ENCODE results near the gene CREM. TPM values are rescaled to one million over a fixed set of nuclear protein-coding genes. Genes with fewer than 3 reads are reported as not detected.
"Not testable (repeated sequence)": the region's sequence is repeated elsewhere in the genome, so short reads cannot be mapped to it uniquely, and the experiment has no call there.

CREM gene
- total RNA-seq, 1 experiment from 2014 or later: 20.0 TPM

GRCh38 chr10:35079763-35080162 lies 46.9 kb upstream of the CREM start:
- Histone ChIP-seq H3T11ph (ENCODE audit: low read length) (no peak overlapping the region), H3K23me2 (ENCODE audit: insufficient read length, low read depth, low read length, poor library complexity, severe bottlenecking) (no peaks in the 10 kb centered on the region), H2BK5ac (ENCODE audit: insufficient read length, low read length) (no peak overlapping the region), H2AFZ (ENCODE audit: low read length) (no peak overlapping the region), H4K8ac (replicated peaks; ENCODE audit: insufficient read length, low read depth, low read length) (no peak overlapping the region), H3K4me1 (ENCODE audit: insufficient read depth, low read length) (no peaks in the 10 kb centered on the region), H4K91ac (ENCODE audit: insufficient read length, low read depth, low read length) (no peak overlapping the region), H3K4me2 (ENCODE audit: insufficient read depth, insufficient read length, low read length) (no peak overlapping the region), H2AK5ac (ENCODE audit: insufficient read length, low read length) (no peak overlapping the region), H3K9ac (ENCODE audit: extremely low read depth, insufficient read length, low read length) (no peak overlapping the region), H2BK15ac (ENCODE audit: low read depth, low read length) (no peak overlapping the region), H2BK120ac (ENCODE audit: low read depth, low read length, poor library complexity, severe bottlenecking) (no peak overlapping the region), H4K20me1 (ENCODE audit: control insufficient read depth, insufficient read depth, insufficient read length) (no peaks in the 10 kb centered on the region), H3K18ac (ENCODE audit: insufficient read length, low read depth, low read length) (no peak overlapping the region), H2BK12ac (ENCODE audit: insufficient read length, low read depth, low read length) (no peak overlapping the region), H2BK20ac (ENCODE audit: low read depth, low read length, poor library complexity, severe bottlenecking) (no peak overlapping the region), H3K56ac (ENCODE audit: insufficient read length, low read depth, low read length) (no peak overlapping the region), H3K9me3 (ENCODE audit: control insufficient read depth, low read depth, low read length) (no peaks in the 10 kb centered on the region), H4K5ac (ENCODE audit: insufficient read length, low read depth, low read length) (no peak overlapping the region), H3K27me3 (ENCODE audit: insufficient read depth, low read length) (no peaks in the 10 kb centered on the region), H3K27ac (ENCODE audit: insufficient read length, low read depth, low read length) (no peak overlapping the region), H3K14ac (ENCODE audit: insufficient read depth, low read length) (no peak overlapping the region), H3K23ac (ENCODE audit: insufficient read length, low read depth, low read length) (no peak overlapping the region), H3K79me2 (ENCODE audit: insufficient read depth, low read length) (peaks cover 3% of the 10 kb centered on the region; the same call in 1 of the 2 replicates), H3K79me1 (ENCODE audit: insufficient read depth, low read depth, low read length, poor library complexity, severe bottlenecking) (peaks cover 11% of the 10 kb centered on the region), H3K4ac (ENCODE audit: low read depth, low read length) (no peak overlapping the region)
- Mint-ChIP-seq H3K27ac (no peak overlapping the region), H3K27me3 (ENCODE audit: low read depth) (no peaks in the 10 kb centered on the region), H3K9me3 (peaks cover 15 to 23% of the 10 kb centered on the region in 2 experiments), H3K4me1 (no peaks in the 10 kb centered on the region), H3K4me3 (no peak overlapping the region), H3K36me3 (ENCODE audit: insufficient read depth in 1 of 3, low read depth in 3 of 3) (peaks cover 14 to 23% (median 20%) of the 10 kb centered on the region in 3 experiments)
- no peak for TF ChIP-seq CTCF (conservative IDR thresholded peaks at IDR 0.05)
- no peak for DNase-seq
- no CpG with 5 or more reads among the region's 3 CpGs for WGBS (ENCODE audit: extremely low coverage, insufficient read length, low lambda C conversion rate)

GRCh38 chr10:35080261-35080660 lies 46.4 kb upstream of the CREM start:
- not testable (repeated sequence) for H2AFZ ChIP-seq (ENCODE audit: low read length); H3K56ac ChIP-seq (ENCODE audit: insufficient read length, low read depth, low read length); H4K8ac ChIP-seq (replicated peaks; ENCODE audit: insufficient read length, low read depth, low read length); H4K5ac ChIP-seq (ENCODE audit: insufficient read length, low read depth, low read length); H3K9ac ChIP-seq (ENCODE audit: extremely low read depth, insufficient read length, low read length); H2BK15ac ChIP-seq (ENCODE audit: low read depth, low read length); H3K79me2 ChIP-seq (ENCODE audit: insufficient read depth, low read length); H2BK20ac ChIP-seq (ENCODE audit: low read depth, low read length, poor library complexity, severe bottlenecking); H3K27me3 ChIP-seq (ENCODE audit: insufficient read depth, low read length); H4K91ac ChIP-seq (ENCODE audit: insufficient read length, low read depth, low read length); H3K23ac ChIP-seq (ENCODE audit: insufficient read length, low read depth, low read length); H3K4me2 ChIP-seq (ENCODE audit: insufficient read depth, insufficient read length, low read length); H3K4me1 Mint-ChIP-seq; H4K20me1 ChIP-seq (ENCODE audit: control insufficient read depth, insufficient read depth, insufficient read length); H3K23me2 ChIP-seq (ENCODE audit: insufficient read length, low read depth, low read length, poor library complexity, severe bottlenecking); H3K27ac Mint-ChIP-seq; H3K27ac ChIP-seq (ENCODE audit: insufficient read length, low read depth, low read length); H3K27me3 Mint-ChIP-seq (ENCODE audit: low read depth); H3K14ac ChIP-seq (ENCODE audit: insufficient read depth, low read length); H2AK5ac ChIP-seq (ENCODE audit: insufficient read length, low read length); H3K4me3 Mint-ChIP-seq; H2BK5ac ChIP-seq (ENCODE audit: insufficient read length, low read length); H3K4ac ChIP-seq (ENCODE audit: low read depth, low read length); H3T11ph ChIP-seq (ENCODE audit: low read length); DNase-seq; H2BK12ac ChIP-seq (ENCODE audit: insufficient read length, low read depth, low read length); H3K9me3 ChIP-seq (ENCODE audit: control insufficient read depth, low read depth, low read length); H3K4me1 ChIP-seq (ENCODE audit: insufficient read depth, low read length); H2BK120ac ChIP-seq (ENCODE audit: low read depth, low read length, poor library complexity, severe bottlenecking); H3K18ac ChIP-seq (ENCODE audit: insufficient read length, low read depth, low read length)
- H3K9me3 Mint-ChIP-seq: peaks cover 15 to 23% of the 10 kb centered on the region in 2 experiments
- WGBS (ENCODE audit: extremely low coverage, insufficient read length, low lambda C conversion rate): no CpG with 5 or more reads among the region's 1 CpG
- peaks cover 14 to 23% (median 20%) of the 10 kb centered on the region in 3 experiments for H3K36me3 Mint-ChIP-seq (ENCODE audit: insufficient read depth in 1 of 3, low read depth in 3 of 3)
- H3K79me1 ChIP-seq (ENCODE audit: insufficient read depth, low read depth, low read length, poor library complexity, severe bottlenecking): peaks cover 11% of the 10 kb centered on the region
